GM23338 (cell line): Measurements from ENCODE around the gene NKX2-2.

Source experiments
- CREB1 ChIP-seq: fragments of 250-450 bp; sonication (Bioruptor Pico); IDR thresholded peaks from 2 replicates; pipeline ENCODE4 v1.5.0; 2020; ENCODE audit warnings: low read depth, mild to moderate bottlenecking, moderate library complexity
- EZH2 ChIP-seq: fragments of 200-600 bp; sonication (generic); IDR thresholded peaks from one replicate; pipeline ENCODE4 v1.8.0; 2017; ENCODE audit warnings: antibody characterized with exemption, mild to moderate bottlenecking, low read depth; ENCODE audit not compliant: unreplicated experiment
- EZH2phosphoT487 ChIP-seq: fragments of 200-600 bp; sonication (generic); IDR thresholded peaks from one replicate; pipeline ENCODE4 v1.8.1; 2018; ENCODE audit warnings: antibody characterized with exemption; ENCODE audit not compliant: unreplicated experiment
- POLR2AphosphoS5 ChIP-seq: IDR thresholded peaks from 2 replicates; pipeline ENCODE4 v1.6.1; 2016; ENCODE audit warnings: antibody characterized with exemption, low read depth
- ZNF114 ChIP-seq: fragments of 250-450 bp; sonication (Bioruptor Pico); IDR thresholded peaks from 2 replicates; pipeline ENCODE4 v1.5.0; 2020; ENCODE audit warnings: mild to moderate bottlenecking, moderate library complexity
- ZNF331 ChIP-seq: fragments of 250-450 bp; sonication (Bioruptor Pico); IDR thresholded peaks from 2 replicates; pipeline ENCODE4 v1.5.0; 2020; ENCODE audit warnings: low read depth, mild to moderate bottlenecking, moderate library complexity
- TF ChIP-seq, protein P1 (sequence below), 2 experiments: fragments of 200-600 bp in 1 of 2; sonication (generic) in 1 of 2; conservative IDR thresholded peaks; 2 replicates each; pipeline versions ENCODE4 v1.5.1 to v1.6.1; 2016 to 2017; ENCODE audit warnings: antibody characterized with exemption in 2 of 2, low read depth in 2 of 2, mild to moderate bottlenecking in 2 of 2, moderate library complexity in 1 of 2
- TF ChIP-seq, protein P2 (sequence below): IDR thresholded peaks from one replicate; pipeline ENCODE4 v1.6.1; 2018; ENCODE audit warnings: antibody characterized with exemption; ENCODE audit not compliant: unreplicated experiment
- TF ChIP-seq, protein P3 (sequence below): IDR thresholded peaks from 2 replicates; pipeline ENCODE4 v1.6.1; 2016; ENCODE audit warnings: antibody characterized with exemption

DNA sequence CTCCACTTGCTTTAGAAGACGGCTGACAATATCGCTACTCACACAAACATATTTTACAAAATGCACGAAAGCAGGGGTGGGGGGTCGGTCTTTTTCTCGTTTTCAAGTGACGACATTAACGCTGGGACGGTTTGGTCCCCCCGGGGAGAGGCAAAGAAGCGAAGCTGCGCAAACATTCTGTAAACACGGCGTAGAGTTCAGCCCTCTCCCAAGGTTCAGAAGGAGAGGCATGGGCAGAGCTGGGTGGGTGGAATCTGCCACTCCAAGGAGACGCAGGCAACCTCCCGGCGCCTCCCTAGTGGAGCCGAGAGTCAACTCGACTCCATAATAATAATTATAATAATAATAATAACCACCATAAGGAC is 2.4 kb downstream of the NKX2-2 start:
- TF ChIP-seq, protein P1, sequence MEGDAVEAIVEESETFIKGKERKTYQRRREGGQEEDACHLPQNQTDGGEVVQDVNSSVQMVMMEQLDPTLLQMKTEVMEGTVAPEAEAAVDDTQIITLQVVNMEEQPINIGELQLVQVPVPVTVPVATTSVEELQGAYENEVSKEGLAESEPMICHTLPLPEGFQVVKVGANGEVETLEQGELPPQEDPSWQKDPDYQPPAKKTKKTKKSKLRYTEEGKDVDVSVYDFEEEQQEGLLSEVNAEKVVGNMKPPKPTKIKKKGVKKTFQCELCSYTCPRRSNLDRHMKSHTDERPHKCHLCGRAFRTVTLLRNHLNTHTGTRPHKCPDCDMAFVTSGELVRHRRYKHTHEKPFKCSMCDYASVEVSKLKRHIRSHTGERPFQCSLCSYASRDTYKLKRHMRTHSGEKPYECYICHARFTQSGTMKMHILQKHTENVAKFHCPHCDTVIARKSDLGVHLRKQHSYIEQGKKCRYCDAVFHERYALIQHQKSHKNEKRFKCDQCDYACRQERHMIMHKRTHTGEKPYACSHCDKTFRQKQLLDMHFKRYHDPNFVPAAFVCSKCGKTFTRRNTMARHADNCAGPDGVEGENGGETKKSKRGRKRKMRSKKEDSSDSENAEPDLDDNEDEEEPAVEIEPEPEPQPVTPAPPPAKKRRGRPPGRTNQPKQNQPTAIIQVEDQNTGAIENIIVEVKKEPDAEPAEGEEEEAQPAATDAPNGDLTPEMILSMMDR (conservative IDR thresholded peaks at IDR 0.05; ENCODE audit: low read depth in 2 of 2), result no peak
- no peak for TF ChIP-seq POLR2AphosphoS5
- no peak for TF ChIP-seq EZH2
- no peak for TF ChIP-seq ZNF114
- TF ChIP-seq, protein P2, sequence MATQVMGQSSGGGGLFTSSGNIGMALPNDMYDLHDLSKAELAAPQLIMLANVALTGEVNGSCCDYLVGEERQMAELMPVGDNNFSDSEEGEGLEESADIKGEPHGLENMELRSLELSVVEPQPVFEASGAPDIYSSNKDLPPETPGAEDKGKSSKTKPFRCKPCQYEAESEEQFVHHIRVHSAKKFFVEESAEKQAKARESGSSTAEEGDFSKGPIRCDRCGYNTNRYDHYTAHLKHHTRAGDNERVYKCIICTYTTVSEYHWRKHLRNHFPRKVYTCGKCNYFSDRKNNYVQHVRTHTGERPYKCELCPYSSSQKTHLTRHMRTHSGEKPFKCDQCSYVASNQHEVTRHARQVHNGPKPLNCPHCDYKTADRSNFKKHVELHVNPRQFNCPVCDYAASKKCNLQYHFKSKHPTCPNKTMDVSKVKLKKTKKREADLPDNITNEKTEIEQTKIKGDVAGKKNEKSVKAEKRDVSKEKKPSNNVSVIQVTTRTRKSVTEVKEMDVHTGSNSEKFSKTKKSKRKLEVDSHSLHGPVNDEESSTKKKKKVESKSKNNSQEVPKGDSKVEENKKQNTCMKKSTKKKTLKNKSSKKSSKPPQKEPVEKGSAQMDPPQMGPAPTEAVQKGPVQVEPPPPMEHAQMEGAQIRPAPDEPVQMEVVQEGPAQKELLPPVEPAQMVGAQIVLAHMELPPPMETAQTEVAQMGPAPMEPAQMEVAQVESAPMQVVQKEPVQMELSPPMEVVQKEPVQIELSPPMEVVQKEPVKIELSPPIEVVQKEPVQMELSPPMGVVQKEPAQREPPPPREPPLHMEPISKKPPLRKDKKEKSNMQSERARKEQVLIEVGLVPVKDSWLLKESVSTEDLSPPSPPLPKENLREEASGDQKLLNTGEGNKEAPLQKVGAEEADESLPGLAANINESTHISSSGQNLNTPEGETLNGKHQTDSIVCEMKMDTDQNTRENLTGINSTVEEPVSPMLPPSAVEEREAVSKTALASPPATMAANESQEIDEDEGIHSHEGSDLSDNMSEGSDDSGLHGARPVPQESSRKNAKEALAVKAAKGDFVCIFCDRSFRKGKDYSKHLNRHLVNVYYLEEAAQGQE, result no peak
- TF ChIP-seq EZH2phosphoT487, result no peak
- no peak for TF ChIP-seq ZNF331
- TF ChIP-seq, protein P3, sequence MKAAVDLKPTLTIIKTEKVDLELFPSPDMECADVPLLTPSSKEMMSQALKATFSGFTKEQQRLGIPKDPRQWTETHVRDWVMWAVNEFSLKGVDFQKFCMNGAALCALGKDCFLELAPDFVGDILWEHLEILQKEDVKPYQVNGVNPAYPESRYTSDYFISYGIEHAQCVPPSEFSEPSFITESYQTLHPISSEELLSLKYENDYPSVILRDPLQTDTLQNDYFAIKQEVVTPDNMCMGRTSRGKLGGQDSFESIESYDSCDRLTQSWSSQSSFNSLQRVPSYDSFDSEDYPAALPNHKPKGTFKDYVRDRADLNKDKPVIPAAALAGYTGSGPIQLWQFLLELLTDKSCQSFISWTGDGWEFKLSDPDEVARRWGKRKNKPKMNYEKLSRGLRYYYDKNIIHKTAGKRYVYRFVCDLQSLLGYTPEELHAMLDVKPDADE, result no peak
- no peak for TF ChIP-seq CREB1 (CRISPR knock-in tag)
